Adipocyte (in vitro differentiated cells): ENCODE data around the gene ASPSCR1.
A peak's percentile ranks its signal among the peaks of the same experiment; 100 is the strongest.
"Not testable (repeated sequence)": the region's sequence is repeated elsewhere in the genome, so short reads cannot be mapped to it uniquely, and the experiment has no call there.

Source experiments
- DNase-seq: peaks from one replicate; pipeline ENCODE4 v3.0.0-alpha.2; 2015; ENCODE audit warnings: low read depth
- H3K27me3 ChIP-seq: replicated peaks from 2 replicates; pipeline ENCODE4 v1.7.0; 2013; ENCODE audit warnings: mild to moderate bottlenecking, low read length, moderate library complexity; ENCODE audit not compliant: control insufficient read depth, insufficient read depth
- H3K36me3 ChIP-seq: 2 replicates; pipeline ENCODE4 v1.7.0; 2013; ENCODE audit warnings: low read length, mild to moderate bottlenecking, moderate library complexity; ENCODE audit not compliant: control insufficient read depth, insufficient read depth, severe bottlenecking
- H3K4me1 ChIP-seq: 2 replicates; pipeline ENCODE4 v1.7.0; 2013; ENCODE audit warnings: mild to moderate bottlenecking, low read length, moderate library complexity; ENCODE audit not compliant: control insufficient read depth, insufficient read depth
- H3K4me3 ChIP-seq: 2 replicates; pipeline ENCODE4 v1.7.0; 2013; ENCODE audit warnings: mild to moderate bottlenecking, low read length, moderate library complexity
- H3K9ac ChIP-seq: 2 replicates; pipeline ENCODE4 v1.7.0; 2013; ENCODE audit warnings: mild to moderate bottlenecking, low read length, moderate library complexity
- H3K9me3 ChIP-seq: 2 replicates; pipeline ENCODE4 v1.7.0; 2013; ENCODE audit warnings: mild to moderate bottlenecking, low read length, moderate library complexity; ENCODE audit not compliant: control insufficient read depth

ASPSCR1 gene

DNA sequence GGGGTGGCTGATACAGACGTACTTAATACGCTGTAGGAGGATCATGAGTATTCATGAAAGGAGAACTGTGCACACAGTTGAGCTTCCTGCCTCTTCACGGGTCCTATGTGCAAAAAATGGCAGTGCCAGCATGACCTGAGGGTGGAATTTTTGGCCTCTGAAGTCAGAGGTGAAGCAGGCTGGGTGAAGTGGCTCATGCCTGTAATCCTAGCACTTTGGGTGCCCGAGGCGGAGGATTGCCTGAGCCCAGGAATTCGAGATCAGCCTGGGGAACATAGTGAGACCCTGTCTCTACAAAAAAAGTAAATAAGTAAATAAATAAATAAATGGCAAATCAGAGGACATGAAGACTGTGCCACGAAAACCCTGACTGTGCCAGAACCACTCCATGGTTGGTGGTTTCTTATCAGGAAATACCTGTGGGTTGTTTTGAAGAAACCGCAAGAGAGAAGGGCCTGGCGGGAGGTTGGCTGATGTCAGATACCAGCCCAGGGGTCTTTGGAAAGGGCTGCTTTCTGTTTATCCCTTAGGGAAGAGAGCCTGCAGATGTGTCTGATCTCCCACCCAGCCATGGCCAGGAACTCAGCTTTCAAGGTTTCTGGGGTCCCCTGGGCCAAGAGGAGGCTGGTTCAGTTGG, 3.4 kb downstream of the ASPSCR1 start:
- Histone ChIP-seq H3K9ac (no peak overlapping the region), H3K4me3 (no peak overlapping the region), H3K4me1 (peaks cover 12% of the 10 kb centered on the region), H3K9me3 (no peaks in the 10 kb centered on the region), H3K36me3 (peaks cover 22% of the 10 kb centered on the region), H3K27me3 (no peaks in the 10 kb centered on the region)
- no peak for DNase-seq

DNA sequence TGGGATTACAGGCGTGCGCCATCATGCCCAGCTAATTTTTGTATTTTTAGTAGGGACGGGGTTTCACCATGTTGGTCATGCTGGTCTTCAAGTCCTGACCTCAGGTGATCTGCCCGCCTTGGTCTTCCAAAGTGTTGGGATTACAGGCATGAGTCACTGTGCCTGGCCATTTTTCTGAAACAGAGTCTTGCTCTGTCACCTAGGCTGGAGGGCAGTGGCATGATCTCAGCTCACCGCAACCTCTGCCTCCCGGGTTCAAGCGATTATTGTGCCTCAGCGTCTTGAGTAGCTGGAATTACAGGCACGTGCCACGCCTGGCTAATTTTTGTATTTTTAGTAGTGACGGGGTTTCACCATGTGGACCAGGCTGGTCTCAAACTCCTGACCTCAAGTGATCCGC, 4.1 kb downstream of the ASPSCR1 start:
- Histone ChIP-seq H3K4me1 (peaks cover 12% of the 10 kb centered on the region), H3K36me3 (peaks cover 29% of the 10 kb centered on the region)
- not testable (repeated sequence) for DNase-seq, H3K27me3 ChIP-seq, H3K4me3 ChIP-seq, H3K9me3 ChIP-seq, H3K9ac ChIP-seq

GRCh38 chr17:81983011-81983638, 5.7 kb downstream of the ASPSCR1 start:
- H3K4me1 ChIP-seq = peaks cover 6% of the 10 kb centered on the region
- H3K27me3 ChIP-seq = no peaks in the 10 kb centered on the region
- no peak overlapping the region for H3K9ac ChIP-seq
- no peaks in the 10 kb centered on the region for H3K9me3 ChIP-seq
- H3K4me3 ChIP-seq = no peak overlapping the region
- peaks cover 33% of the 10 kb centered on the region for H3K36me3 ChIP-seq
- DNase-seq = no peak

- Histone ChIP-seq H3K9ac (no peak overlapping the region), H3K4me1 (peaks cover under 1% of the 10 kb centered on the region), H3K36me3 (peaks cover 33% of the 10 kb centered on the region), H3K4me3 (no peak overlapping the region), H3K27me3 (no peaks in the 10 kb centered on the region), H3K9me3 (no peaks in the 10 kb centered on the region)
- no peak for DNase-seq
These were observed 6.4 kb downstream of the ASPSCR1 start for GRCh38 chr17:81983639-81984373.

DNA sequence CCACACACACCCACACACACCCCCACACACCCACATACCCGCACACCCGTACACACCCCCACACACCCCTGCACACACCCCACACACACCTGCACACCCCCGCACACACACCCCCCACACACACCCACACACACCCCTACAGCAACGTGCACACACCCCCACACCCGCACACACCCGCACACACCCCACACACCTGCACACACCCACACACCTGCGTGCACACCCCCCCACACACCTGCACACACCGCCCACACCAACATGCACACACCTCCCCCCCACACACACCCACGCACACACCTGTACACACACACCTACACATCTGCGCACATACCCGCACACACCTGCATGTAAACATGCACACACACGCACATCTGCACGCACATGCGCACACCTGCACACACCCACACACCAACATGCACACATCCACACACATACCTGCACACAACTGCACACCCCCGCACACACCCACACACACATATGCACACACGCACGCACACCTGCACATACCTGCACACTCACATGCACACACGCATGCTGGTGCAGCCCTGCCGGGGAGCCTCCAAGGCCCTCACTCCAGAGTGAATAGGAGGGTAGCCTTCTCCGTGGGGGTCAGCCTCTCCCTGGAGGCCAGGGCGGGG, 7.5 kb downstream of the ASPSCR1 start:
- Histone ChIP-seq H3K4me3 (no peak overlapping the region), H3K4me1 (no peaks in the 10 kb centered on the region), H3K9ac (no peak overlapping the region), H3K36me3 (peaks cover 30% of the 10 kb centered on the region), H3K9me3 (no peaks in the 10 kb centered on the region), H3K27me3 (no peaks in the 10 kb centered on the region)
- DNase-seq = no peak

DNA sequence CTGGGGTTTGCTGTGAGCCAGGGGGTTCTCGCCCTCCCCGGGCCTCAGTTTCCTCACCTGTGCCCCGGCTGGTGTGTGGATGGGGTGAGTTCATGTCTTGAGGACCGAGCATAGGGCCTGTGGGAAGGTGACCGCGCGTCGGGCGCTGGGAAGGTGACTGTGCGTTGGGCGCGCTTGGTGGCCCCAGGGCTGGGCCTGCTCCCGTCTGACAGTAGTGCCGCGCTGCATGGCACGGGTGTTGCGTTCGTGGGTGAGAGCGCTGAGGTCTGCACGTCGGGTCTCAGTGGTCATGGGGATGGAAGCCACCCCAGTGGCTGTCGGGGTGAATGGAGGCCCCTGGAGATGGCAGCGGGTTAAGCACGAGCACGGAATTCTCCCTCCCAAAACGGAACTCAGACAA, 9.2 kb downstream of the ASPSCR1 start:
- H3K36me3 ChIP-seq = peaks cover 25% of the 10 kb centered on the region
- no peak for DNase-seq
- H3K9me3 ChIP-seq = no peaks in the 10 kb centered on the region
- peaks cover 3% of the 10 kb centered on the region for H3K4me1 ChIP-seq
- no peaks in the 10 kb centered on the region for H3K27me3 ChIP-seq
- no peak overlapping the region for H3K4me3 ChIP-seq
- no peak overlapping the region for H3K9ac ChIP-seq

- peaks cover 25% of the 10 kb centered on the region for H3K36me3 ChIP-seq
- no peaks in the 10 kb centered on the region for H3K27me3 ChIP-seq
- no peaks in the 10 kb centered on the region for H3K9me3 ChIP-seq
- no peak overlapping the region for H3K9ac ChIP-seq
- DNase-seq = no peak
- peaks cover 10% of the 10 kb centered on the region for H3K4me1 ChIP-seq
- H3K4me3 ChIP-seq = no peak overlapping the region
These were observed 9.8 kb downstream of the ASPSCR1 start for GRCh38 chr17:81987161-81987770.

GRCh38 chr17:81990836-81991683, 13.6 kb downstream of the ASPSCR1 start:
- no peaks in the 10 kb centered on the region for H3K9me3 ChIP-seq
- H3K9ac ChIP-seq = no peak overlapping the region
- H3K27me3 ChIP-seq = no peaks in the 10 kb centered on the region

DNA sequence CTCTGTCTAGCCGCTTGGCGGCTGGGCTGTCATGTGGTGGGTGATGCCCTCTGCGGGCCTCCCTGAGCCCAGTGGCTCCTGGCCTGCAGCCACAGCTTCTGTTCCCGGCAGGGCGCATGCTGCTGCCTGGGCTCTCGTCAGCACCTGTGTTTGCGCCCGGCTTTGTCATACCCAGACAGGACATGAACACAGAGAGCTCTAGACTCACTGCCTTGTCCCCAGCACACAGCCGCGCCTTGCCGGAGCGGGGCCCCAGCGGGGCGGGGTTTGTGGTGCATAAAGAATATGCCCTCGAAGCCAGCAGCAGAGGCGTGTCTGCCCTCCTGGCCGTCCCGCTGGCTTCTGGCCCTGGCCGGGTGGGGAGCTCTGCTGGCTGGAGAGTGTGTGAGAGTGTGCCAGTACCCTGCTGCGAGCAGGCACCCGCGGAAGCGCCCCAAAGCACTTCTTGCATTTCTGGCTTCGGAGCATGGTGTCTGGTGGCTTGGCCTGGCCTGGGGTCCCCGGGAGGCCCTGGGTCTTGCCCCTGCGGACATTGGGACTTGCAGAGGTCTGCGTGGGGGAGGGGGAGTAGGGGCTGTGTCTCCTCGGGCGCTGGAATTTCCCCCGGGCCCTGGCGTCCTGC, 14.4 kb downstream of the ASPSCR1 start:
- H3K36me3 ChIP-seq = peaks cover 8% of the 10 kb centered on the region
- no peaks in the 10 kb centered on the region for H3K9me3 ChIP-seq
- peaks cover 11% of the 10 kb centered on the region for H3K4me1 ChIP-seq
- no peak overlapping the region for H3K9ac ChIP-seq
- H3K4me3 ChIP-seq = no peak overlapping the region
- DNase-seq = peak; percentile 82
- H3K27me3 ChIP-seq = no peaks in the 10 kb centered on the region

More at GRCh38 chr17:81990836-81991683, 13.6 kb downstream of the ASPSCR1 start:
- no peak for DNase-seq
- H3K4me3 ChIP-seq = no peak overlapping the region
- H3K4me1 ChIP-seq = peaks cover 11% of the 10 kb centered on the region
- H3K36me3 ChIP-seq = peaks cover 12% of the 10 kb centered on the region
